ENCODE results near the gene SPSB2.
A peak's percentile ranks its signal among the peaks of the same experiment; 100 is the strongest.
"Not testable (repeated sequence)": the region's sequence is repeated elsewhere in the genome, so short reads cannot be mapped to it uniquely, and the experiment has no call there.

The SPSB2 gene

GRCh38 chr12:6870304-6870703 is 2.8 kb downstream of the SPSB2 start:
- not testable (repeated sequence) for DNase-seq (ENCODE audit: low read depth)

- DNase-seq (ENCODE audit: low read depth): peak; percentile 78
These were observed 3.8 kb downstream of the SPSB2 start for GRCh38 chr12:6869049-6870021.

- DNase-seq (ENCODE audit: low read depth): no peak
These were observed 4.7 kb downstream of the SPSB2 start for GRCh38 chr12:6868211-6869048.

- peak; percentile 71 for DNase-seq (ENCODE audit: low read depth)
These were observed 5.5 kb downstream of the SPSB2 start, which contains the start of gene TPI1 for GRCh38 chr12:6867413-6868210. TPI1 (plus strand) TSS chr12:6867531; CDS start chr12:6867567, 36 bp downstream.

GRCh38 chr12:6866920-6867412 is 6.1 kb downstream of the SPSB2 start:
- DNase-seq (ENCODE audit: low read depth): no peak

- DNase-seq (ENCODE audit: low read depth): no peak
These were observed 6.8 kb downstream of the SPSB2 start for GRCh38 chr12:6866163-6866919.

- DNase-seq (ENCODE audit: low read depth): not testable (repeated sequence)
These were observed 7.8 kb downstream of the SPSB2 start for GRCh38 chr12:6865307-6865706.

GRCh38 chr12:6863586-6864321 is 9.3 kb downstream of the SPSB2 start:
- no peak for DNase-seq (ENCODE audit: low read depth)

- no peak for DNase-seq (ENCODE audit: low read depth)
These were observed 10.1 kb downstream of the SPSB2 start for GRCh38 chr12:6863033-6863432.

- DNase-seq (ENCODE audit: low read depth): no peak
These were observed 11.7 kb downstream of the SPSB2 start for GRCh38 chr12:6861391-6861790.

- no peak for DNase-seq (ENCODE audit: low read depth)
These were observed 12.2 kb downstream of the SPSB2 start for GRCh38 chr12:6860942-6861341.

- DNase-seq (ENCODE audit: low read depth): no peak
These were observed 13.0 kb downstream of the SPSB2 start for GRCh38 chr12:6860116-6860515.

- no peak for DNase-seq (ENCODE audit: low read depth)
These were observed 14.3 kb downstream of the SPSB2 start for GRCh38 chr12:6858799-6859198.

- DNase-seq (ENCODE audit: low read depth): no peak
These were observed 17.8 kb downstream of the SPSB2 start for GRCh38 chr12:6855322-6855721.

GRCh38 chr12:6854036-6854435 is 19.1 kb downstream of the SPSB2 start:
- no peak for DNase-seq (ENCODE audit: low read depth)

- no peak for DNase-seq (ENCODE audit: low read depth)
These were observed 19.5 kb downstream of the SPSB2 start for GRCh38 chr12:6853626-6854025.

GRCh38 chr12:6852651-6853354 is 20.3 kb downstream of the SPSB2 start:
- DNase-seq (ENCODE audit: low read depth): no peak

- peak; percentile 98 for DNase-seq (ENCODE audit: low read depth)
These were observed 21.0 kb downstream of the SPSB2 start, which contains the start of gene USP5 for GRCh38 chr12:6851921-6852650. USP5 (plus strand) TSS chr12:6852150; CDS start chr12:6852180, 30 bp downstream.
